Measurements from ENCODE around the gene THEM4.
A peak's percentile ranks its signal among the peaks of the same experiment; 100 is the strongest.

Gene THEM4

DNA sequence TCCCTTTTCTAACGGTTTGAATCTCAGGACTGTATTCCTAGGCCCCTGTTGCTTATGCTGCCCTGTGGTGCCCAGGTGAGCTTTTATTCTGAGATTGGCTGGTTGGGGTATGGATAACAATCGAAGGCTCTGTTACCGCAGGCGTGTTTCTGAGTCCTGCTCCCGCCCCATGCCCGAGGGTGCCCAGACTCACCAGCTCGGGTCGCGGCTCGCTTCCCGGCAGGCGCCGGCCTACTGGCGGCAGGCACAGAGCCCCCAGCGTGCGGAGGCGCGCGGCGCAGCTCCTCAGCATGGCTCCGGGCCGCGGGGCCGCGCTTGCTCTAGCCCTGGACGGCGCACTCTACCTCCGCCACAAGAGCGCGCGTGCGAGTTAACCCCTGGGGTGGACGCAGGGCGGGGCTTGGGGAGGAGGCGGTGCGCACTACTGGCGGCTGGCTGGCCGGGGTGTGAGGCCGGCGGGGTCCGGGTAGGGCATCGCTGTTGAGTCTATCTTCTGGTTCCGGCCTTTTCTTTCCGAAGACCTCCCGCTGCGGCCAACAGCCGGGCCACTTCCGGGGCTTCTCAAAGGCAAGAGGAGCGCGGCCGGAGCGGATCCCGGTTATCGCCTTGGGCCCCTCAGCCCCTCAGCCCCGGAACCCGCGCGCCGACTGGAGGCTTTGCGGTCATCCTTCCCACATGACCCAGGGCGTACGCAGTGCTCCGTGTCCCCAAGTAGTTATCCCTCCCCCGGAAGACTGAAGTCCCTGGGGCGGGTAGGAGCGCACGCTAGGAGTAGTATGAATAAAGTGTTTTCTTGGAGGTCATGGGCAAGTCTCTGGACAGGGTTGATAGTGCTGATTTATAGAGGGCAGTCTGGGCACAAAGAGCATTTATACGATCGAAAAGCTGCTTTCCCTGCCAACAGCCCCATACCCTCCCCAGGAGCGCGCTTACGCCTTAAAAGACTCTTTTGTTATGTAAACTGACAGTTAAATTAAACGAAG lies at the start of gene THEM4:
TSS of gene THEM4 (minus strand) at position 345 of the 983 bp plus-strand sequence. CDS start at position 292, 53 bp downstream.
- peak; percentile 80 to 86 for DNase-seq (ENCODE audit: extremely low read depth in 1 of 2, low read depth in 1 of 2)

- no peak for DNase-seq (ENCODE audit: extremely low read depth in 1 of 2, low read depth in 1 of 2)
Observed at GRCh38 chr1:151958959-151959358, 49.6 kb upstream of the THEM4 start.

DNA sequence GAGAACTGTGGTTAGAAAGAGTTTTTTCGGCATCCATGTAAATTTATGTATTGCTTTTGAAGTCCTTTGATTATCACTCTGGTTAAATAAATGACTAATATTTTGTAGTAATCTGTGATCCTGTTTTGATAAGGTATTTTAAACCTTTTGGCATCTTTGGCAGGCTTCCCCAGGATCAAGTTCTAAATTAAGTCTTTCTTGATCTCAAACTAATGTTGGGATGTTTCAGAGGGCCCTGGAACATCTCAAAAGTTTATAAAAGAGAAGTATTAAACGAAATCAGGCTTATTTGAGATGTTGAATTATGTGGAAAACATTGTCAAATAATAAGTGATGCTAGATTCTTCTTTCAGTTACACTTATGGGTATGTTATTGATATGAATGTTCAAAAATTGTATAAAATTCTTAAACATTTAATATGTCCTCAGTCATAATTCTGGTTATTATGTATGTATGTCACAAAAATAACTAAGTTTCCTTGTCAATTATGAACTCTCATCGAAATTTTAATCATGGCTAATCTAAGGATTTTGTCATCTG lies 47.7 kb upstream of the THEM4 start:
- no peak for DNase-seq (ENCODE audit: extremely low read depth in 1 of 2, low read depth in 1 of 2)

- no peak for DNase-seq (ENCODE audit: extremely low read depth in 1 of 2, low read depth in 1 of 2)
Observed at GRCh38 chr1:151953409-151954094, 44.2 kb upstream of the THEM4 start.

DNA sequence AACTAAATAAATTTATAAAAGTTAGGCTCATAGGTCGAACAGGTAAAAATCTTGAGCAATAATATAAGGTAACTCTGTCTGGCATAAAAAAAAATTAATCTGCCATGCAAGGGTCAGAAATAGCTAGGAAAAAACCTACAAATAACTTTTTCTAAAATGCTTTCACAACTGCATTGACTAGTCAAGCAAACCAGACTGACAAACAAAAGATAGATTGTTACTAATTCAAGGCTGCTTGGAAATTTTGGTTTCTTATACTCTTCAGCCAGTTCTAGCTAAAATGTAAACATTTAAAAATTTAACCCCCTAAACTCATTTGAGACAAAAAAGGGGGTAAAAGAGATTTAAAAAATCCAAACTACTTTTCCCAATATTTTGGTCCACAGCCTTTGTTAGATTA lies 43.5 kb upstream of the THEM4 start:
- no peak for DNase-seq (ENCODE audit: extremely low read depth in 1 of 2, low read depth in 1 of 2)

DNA sequence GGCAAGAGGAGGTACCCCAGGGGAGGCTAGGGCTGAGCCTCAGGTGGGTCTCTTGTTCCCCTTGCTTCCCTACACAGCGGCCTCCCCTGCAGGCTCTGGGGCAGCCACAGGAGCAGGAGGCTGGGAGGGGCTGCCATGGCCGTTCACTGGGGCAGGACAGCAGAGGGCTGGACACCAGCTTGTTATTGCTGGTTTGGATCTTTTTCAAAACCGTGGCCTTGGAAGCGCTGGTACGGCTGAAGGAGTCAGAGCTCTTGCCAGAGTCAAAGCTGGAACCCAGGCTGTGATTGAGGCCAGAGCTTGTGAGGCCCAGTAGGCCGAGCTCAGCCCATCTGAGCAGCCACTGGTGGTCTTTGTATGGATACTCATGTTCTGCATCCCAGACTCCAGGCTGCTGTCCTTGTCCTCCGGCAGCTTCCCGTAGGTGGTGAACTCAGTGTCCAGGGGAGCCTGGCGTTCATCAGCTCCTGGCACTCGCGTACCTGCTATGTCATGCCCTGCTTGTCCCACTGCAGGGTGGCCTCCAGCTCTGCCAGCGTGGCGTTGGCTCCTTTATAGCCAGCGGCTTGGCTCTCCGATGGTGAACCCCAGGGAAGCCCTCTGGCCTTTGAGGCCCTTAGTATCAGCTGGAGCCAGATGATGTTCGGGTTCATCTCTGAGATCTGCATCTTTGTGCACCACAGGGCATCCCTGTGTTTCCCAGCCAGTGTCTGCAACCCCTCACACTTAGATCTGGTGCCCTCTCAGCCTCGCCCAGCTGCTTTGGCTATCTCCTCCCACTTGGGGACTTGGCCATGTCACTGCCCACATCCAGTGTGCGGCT lies 40.3 kb upstream of the THEM4 start:
- no peak for DNase-seq (ENCODE audit: extremely low read depth in 1 of 2, low read depth in 1 of 2)

GRCh38 chr1:151948506-151948905 lies 39.2 kb upstream of the THEM4 start:
- DNase-seq (ENCODE audit: extremely low read depth in 1 of 2, low read depth in 1 of 2) = no peak

DNA sequence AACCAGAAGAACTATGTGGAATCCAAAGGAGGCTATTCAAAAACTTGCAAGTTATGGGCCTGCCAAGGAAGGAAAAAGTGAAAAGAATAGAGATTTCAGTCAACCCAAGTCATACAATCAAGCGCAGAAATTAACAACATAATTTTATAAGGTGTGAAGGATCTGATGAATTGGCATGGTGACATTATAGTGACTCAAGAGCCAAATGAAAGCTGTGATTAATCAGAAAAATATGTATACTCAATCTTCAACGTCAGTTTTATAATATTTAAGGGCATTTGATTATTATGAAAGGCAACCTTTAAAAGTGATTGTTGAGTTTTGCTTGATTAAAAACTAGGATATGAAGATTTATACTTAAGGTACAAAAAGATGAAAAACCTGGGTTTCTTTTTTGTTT lies 37.8 kb upstream of the THEM4 start:
- DNase-seq (ENCODE audit: extremely low read depth in 1 of 2, low read depth in 1 of 2) = no peak

- DNase-seq (ENCODE audit: extremely low read depth in 1 of 2, low read depth in 1 of 2) = peak; percentile 63 to 68
Observed at GRCh38 chr1:151945725-151946722, 36.7 kb upstream of the THEM4 start.

- no peak for DNase-seq (ENCODE audit: extremely low read depth in 1 of 2, low read depth in 1 of 2)
Observed at GRCh38 chr1:151944857-151945575, 35.7 kb upstream of the THEM4 start.

DNA sequence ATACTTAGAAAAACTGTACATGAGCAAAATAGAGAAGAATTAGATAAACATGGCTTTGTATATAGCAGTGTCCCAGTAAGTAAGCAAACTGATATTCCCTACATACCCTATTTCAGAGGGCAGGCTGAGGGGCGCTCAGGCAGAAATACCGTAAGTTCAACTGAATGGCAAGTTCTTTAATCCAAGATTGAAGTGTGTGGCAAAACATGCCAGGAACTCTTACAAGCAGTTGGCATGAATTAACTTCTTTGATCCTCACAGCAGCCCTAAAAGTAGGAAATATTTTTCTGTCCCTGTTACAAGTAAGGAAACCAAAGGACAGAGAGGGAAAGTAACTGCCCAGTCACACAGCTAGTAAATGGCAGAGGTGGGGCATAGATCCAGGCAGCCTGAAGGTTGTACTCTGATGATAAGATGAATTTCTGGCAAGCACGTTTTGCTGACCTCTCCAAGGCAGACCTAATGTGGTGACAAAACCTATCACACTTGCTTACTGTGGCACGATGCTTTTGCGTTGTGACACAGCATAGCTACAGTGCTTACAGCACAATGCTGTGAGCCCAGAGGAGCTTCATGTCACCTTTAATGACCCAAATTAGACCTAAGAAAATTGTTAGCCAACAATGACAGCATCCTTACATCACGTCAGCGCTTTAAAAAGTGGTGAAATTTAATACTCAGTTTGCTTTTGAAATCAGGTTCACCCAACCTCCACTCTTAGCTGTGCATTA lies 35.0 kb upstream of the THEM4 start:
- no peak for DNase-seq (ENCODE audit: extremely low read depth in 1 of 2, low read depth in 1 of 2)

- DNase-seq (ENCODE audit: extremely low read depth in 1 of 2, low read depth in 1 of 2) = no peak
Observed at GRCh38 chr1:151943591-151943990, 34.3 kb upstream of the THEM4 start.

DNA sequence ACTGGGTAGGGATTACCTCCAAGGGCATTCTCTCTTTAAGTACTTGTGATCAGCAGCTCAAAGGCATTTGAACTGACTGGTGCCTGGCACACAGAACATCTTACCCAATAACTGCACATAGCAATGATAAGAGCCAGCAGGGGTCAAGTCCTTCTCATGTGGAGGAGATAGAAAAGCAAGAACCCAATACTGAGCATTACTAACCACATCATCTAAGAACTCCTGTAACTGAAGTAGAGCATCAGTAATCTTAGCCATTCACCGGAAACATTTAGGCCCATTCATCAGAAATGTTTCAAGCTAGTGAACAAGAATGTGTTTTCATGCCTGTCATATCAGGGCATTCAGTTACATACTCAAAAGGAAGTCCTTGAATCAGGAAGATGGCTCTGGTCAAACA lies 33.6 kb upstream of the THEM4 start:
- DNase-seq (ENCODE audit: extremely low read depth in 1 of 2, low read depth in 1 of 2) = no peak

- no peak for DNase-seq (ENCODE audit: extremely low read depth in 1 of 2, low read depth in 1 of 2)
Observed at GRCh38 chr1:151940541-151940940, 31.2 kb upstream of the THEM4 start.

GRCh38 chr1:151939779-151940178 lies 30.5 kb upstream of the THEM4 start:
- DNase-seq (ENCODE audit: extremely low read depth in 1 of 2, low read depth in 1 of 2) = no peak

- no peak for DNase-seq (ENCODE audit: extremely low read depth in 1 of 2, low read depth in 1 of 2)
Observed at GRCh38 chr1:151939141-151939540, 29.8 kb upstream of the THEM4 start.

GRCh38 chr1:151936653-151937052 lies 27.3 kb upstream of the THEM4 start:
- no peak for DNase-seq (ENCODE audit: extremely low read depth in 1 of 2, low read depth in 1 of 2)

- DNase-seq (ENCODE audit: extremely low read depth in 1 of 2, low read depth in 1 of 2) = no peak
Observed at GRCh38 chr1:151935894-151936602, 26.7 kb upstream of the THEM4 start.

Measured in activated CD8-positive, alpha-beta memory T cell treated with anti-CD3 and anti-CD28 coated beads for 1 hour (primary cell).